HEK293 (cell line): Measurements from ENCODE around the gene MCUR1.
A peak's percentile ranks its signal among the peaks of the same experiment; 100 is the strongest.

Experiments used
- ATF2 ChIP-seq: fragments of 450-650 bp; formaldehyde crosslinking; IDR thresholded peaks from 2 replicates; pipeline ENCODE4 v1.5.1; 2016; ENCODE audit warnings: missing biosample characterization, missing genetic modification characterization, low read depth
- HOXC10 ChIP-seq: sonication (generic); formaldehyde crosslinking; IDR thresholded peaks from 2 replicates; pipeline ENCODE4 v1.8.1; 2023; ENCODE audit warnings: mild to moderate bottlenecking, missing genetic modification reagents
- KLF8 ChIP-seq: fragments of 450-650 bp; formaldehyde crosslinking; IDR thresholded peaks from 2 replicates; pipeline ENCODE4 v1.5.1; 2016; ENCODE audit warnings: missing biosample characterization, missing genetic modification characterization
- PRDM10 ChIP-seq: fragments of 450-650 bp; formaldehyde crosslinking; IDR thresholded peaks from 2 replicates; pipeline ENCODE4 v1.5.1; 2016; ENCODE audit warnings: missing biosample characterization, missing genetic modification characterization
- PRDM6 ChIP-seq: fragments of 450-650 bp; formaldehyde crosslinking; IDR thresholded peaks from 2 replicates; pipeline ENCODE4 v1.5.1; 2017; ENCODE audit warnings: missing biosample characterization, missing genetic modification characterization
- REST ChIP-seq: fragments of 450-650 bp; formaldehyde crosslinking; IDR thresholded peaks from 2 replicates; pipeline ENCODE4 v1.5.1; 2016; ENCODE audit warnings: missing biosample characterization, missing genetic modification characterization
- ZBTB11 ChIP-seq: fragments of 450-650 bp; formaldehyde crosslinking; conservative IDR thresholded peaks from 2 replicates; pipeline ENCODE4 v1.5.1; 2016; ENCODE audit warnings: low read depth, missing biosample characterization, missing genetic modification characterization
- ZBTB6 ChIP-seq: fragments of 450-650 bp; formaldehyde crosslinking; IDR thresholded peaks from 2 replicates; pipeline ENCODE4 v1.5.1; 2017; ENCODE audit warnings: missing biosample characterization, missing genetic modification characterization
- ZFP41 ChIP-seq: fragments of 450-650 bp; formaldehyde crosslinking; IDR thresholded peaks from 2 replicates; pipeline ENCODE4 v1.5.1; 2016; ENCODE audit warnings: missing biosample characterization, missing genetic modification characterization, borderline replicate concordance
- ZNF114 ChIP-seq: fragments of 450-650 bp; formaldehyde crosslinking; IDR thresholded peaks from 2 replicates; pipeline ENCODE4 v1.5.0; 2017; ENCODE audit warnings: missing biosample characterization, missing genetic modification characterization
- ZNF121 ChIP-seq: fragments of 450-650 bp; formaldehyde crosslinking; IDR thresholded peaks from 2 replicates; pipeline ENCODE4 v1.5.1; 2016; ENCODE audit warnings: missing biosample characterization, missing genetic modification characterization
- ZNF155 ChIP-seq: fragments of 450-650 bp; formaldehyde crosslinking; IDR thresholded peaks from 2 replicates; pipeline ENCODE4 v1.5.1; 2016; ENCODE audit warnings: missing biosample characterization, missing genetic modification characterization
- ZNF157 ChIP-seq: fragments of 450-650 bp; formaldehyde crosslinking; IDR thresholded peaks from 2 replicates; pipeline ENCODE4 v1.5.1; 2016; ENCODE audit warnings: missing biosample characterization, missing genetic modification characterization
- ZNF221 ChIP-seq: fragments of 450-650 bp; formaldehyde crosslinking; IDR thresholded peaks from 2 replicates; pipeline ENCODE4 v1.5.1; 2017; ENCODE audit warnings: missing biosample characterization, missing genetic modification characterization, borderline replicate concordance
- ZNF292 ChIP-seq: fragments of 450-650 bp; formaldehyde crosslinking; IDR thresholded peaks from 2 replicates; pipeline ENCODE4 v1.5.1; 2016; ENCODE audit warnings: low read depth, missing biosample characterization, missing genetic modification characterization, borderline replicate concordance
- ZNF366 ChIP-seq: fragments of 450-650 bp; formaldehyde crosslinking; conservative IDR thresholded peaks from 2 replicates; pipeline ENCODE4 v1.5.1; 2016; ENCODE audit warnings: missing biosample characterization, missing genetic modification characterization
- ZNF391 ChIP-seq: fragments of 450-650 bp; formaldehyde crosslinking; IDR thresholded peaks from 2 replicates; pipeline ENCODE4 v1.5.1; 2016; ENCODE audit warnings: low read depth, missing biosample characterization, missing genetic modification characterization, borderline replicate concordance
- ZNF48 ChIP-seq: fragments of 450-650 bp; formaldehyde crosslinking; IDR thresholded peaks from 2 replicates; pipeline ENCODE4 v1.5.1; 2016; ENCODE audit warnings: missing biosample characterization, missing genetic modification characterization
- ZNF510 ChIP-seq: fragments of 450-650 bp; formaldehyde crosslinking; IDR thresholded peaks from 2 replicates; pipeline ENCODE4 v1.5.1; 2018; ENCODE audit warnings: mild to moderate bottlenecking, missing genetic modification characterization, missing biosample characterization; ENCODE audit not compliant: insufficient replicate concordance
- ZNF558 ChIP-seq: fragments of 450-650 bp; formaldehyde crosslinking; IDR thresholded peaks from 2 replicates; pipeline ENCODE4 v1.5.1; 2016; ENCODE audit warnings: missing biosample characterization, missing genetic modification characterization
- ZNF645 ChIP-seq: fragments of 450-650 bp; formaldehyde crosslinking; IDR thresholded peaks from 2 replicates; pipeline ENCODE4; 2016; ENCODE audit warnings: missing biosample characterization, missing genetic modification characterization
- ZNF677 ChIP-seq: fragments of 450-650 bp; IDR thresholded peaks from 2 replicates; pipeline ENCODE4 v1.5.0; 2018; ENCODE audit warnings: missing biosample characterization, mild to moderate bottlenecking, missing genetic modification characterization, moderate library complexity

Gene MCUR1

GRCh38 chr6:13795041-13795750, 19.2 kb downstream of the MCUR1 start (continued):
- 0 out of 2 replicates have a peak, but pooled peaks have one; percentile 31 for TF ChIP-seq PRDM10
- TF ChIP-seq ZNF510 (tag by site-specific recombination), result no peak
- no peak for TF ChIP-seq KLF8 (tag by site-specific recombination)
- no peak for TF ChIP-seq ZNF157 (tag by site-specific recombination)
- TF ChIP-seq ZNF155, result no peak
- no peak for TF ChIP-seq ZNF645
- no peak for TF ChIP-seq ZNF677 (tag by site-specific recombination)
- no peak for TF ChIP-seq ZBTB6
- TF ChIP-seq PRDM6 (tag by site-specific recombination), result 0 out of 2 replicates have a peak, but pooled peaks have one; percentile 43
- TF ChIP-seq ATF2, result no peak
- TF ChIP-seq HOXC10 (CRISPR knock-in tag), result no peak
- no peak for TF ChIP-seq ZFP41
- TF ChIP-seq ZNF48 (tag by site-specific recombination), result no peak
- TF ChIP-seq REST, result no peak
- no peak for TF ChIP-seq ZNF292
- TF ChIP-seq ZNF221 (tag by site-specific recombination), result no peak
- no peak for TF ChIP-seq ZBTB11
- peak; percentile 37; the same call in 1 of the 2 replicates for TF ChIP-seq ZNF391 (tag by site-specific recombination)
- 0 out of 2 replicates have a peak, but pooled peaks have one; percentile 27 for TF ChIP-seq ZNF558 (tag by site-specific recombination)
- TF ChIP-seq ZNF114 (tag by site-specific recombination), result no peak
- TF ChIP-seq ZNF366, result no peak
- no peak for TF ChIP-seq ZNF121 (tag by site-specific recombination)
